Suppressor macrophage treated with lipopolysaccharide for 1 hour (primary cell): ENCODE results near the gene PRDX2.
"Not testable (repeated sequence)": the region's sequence is repeated elsewhere in the genome, so short reads cannot be mapped to it uniquely, and the experiment has no call there.

Source experiments
- DNase-seq, 3 donors: peaks; one replicate each; pipeline ENCODE4 v3.0.0-alpha.2; 2020 to 2022

PRDX2 gene

GRCh38 chr19:12825254-12826131, 23.9 kb upstream of the PRDX2 start:
- DNase-seq, result peak; percentile 52 to 68 (median 62)

DNA sequence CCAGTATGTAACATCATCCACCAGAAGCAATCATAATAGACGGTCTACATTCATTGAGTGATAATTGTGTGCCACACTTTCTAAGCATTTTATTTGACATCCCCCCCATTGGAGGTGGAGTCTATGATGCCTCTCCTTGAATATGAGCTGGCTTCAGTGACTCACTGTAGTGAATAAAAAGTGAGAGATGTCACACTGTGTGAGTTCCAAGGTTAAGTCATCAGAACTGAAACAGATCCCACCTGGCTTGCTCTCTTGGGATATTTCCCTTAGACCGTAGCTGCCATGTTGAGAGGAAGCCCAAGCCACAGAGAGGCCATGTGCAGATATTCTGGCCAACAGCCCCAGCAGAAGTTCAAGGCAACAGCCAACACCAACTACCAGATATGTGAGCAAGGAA, 20.2 kb upstream of the PRDX2 start:
- peak in 2 of 3 donors; percentile 45 to 51 for DNase-seq

- DNase-seq, result peak in 1 of 3 donors; percentile 2
Measured at GRCh38 chr19:12817810-12818209, 16.2 kb upstream of the PRDX2 start.

DNA sequence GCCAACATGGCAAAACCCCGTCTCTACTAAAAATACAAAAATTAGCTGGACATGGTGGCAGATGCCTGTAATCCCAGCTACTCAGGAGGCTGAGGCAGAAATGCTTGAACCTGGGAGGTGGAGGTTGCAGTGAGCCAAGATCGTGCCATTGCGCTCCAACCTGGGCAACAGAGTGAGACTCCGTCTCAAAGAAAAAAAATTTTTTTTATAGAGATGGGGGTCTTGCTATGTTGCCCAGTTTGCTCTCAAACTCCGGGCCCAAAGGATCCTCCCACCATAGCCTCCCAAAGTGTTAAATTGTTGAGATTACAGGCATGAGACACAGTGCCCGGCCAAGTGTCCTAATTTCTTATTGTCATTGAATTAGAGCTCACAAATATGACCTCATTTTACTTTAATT, 15.6 kb upstream of the PRDX2 start:
- not testable (repeated sequence) for DNase-seq

DNA sequence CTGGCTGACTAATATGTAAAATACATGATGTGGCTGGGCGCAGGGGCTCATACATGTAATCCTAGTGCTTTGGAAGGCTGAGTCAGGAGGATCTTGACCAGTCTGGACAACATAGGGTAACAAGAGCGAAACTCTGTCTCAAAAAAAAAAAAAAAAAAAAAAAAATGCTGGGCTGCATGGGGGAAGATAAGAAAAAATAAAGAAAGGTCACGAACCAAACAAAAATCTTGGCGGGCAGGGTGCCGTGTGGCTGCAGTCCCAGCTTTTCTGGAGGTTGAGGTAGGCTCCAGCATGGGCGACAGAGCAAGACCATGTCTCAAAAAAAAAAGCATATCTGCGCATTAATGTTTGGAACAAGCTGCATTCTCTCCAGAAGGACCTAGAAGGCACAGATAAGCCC, 13.5 kb upstream of the PRDX2 start:
- DNase-seq, result no peak

GRCh38 chr19:12806242-12807081, 4.9 kb upstream of the PRDX2 start, which contains the start of gene RNASEH2A:
Gene RNASEH2A (plus strand): TSS chr19:12806584. CDS start chr19:12806674, 90 bp downstream.
- DNase-seq, result peak; percentile 92 to 96 (median 95)

- DNase-seq, result peak in 1 of 3 donors; percentile 1
Measured at GRCh38 chr19:12804051-12804450, 2.5 kb upstream of the PRDX2 start.

- peak; percentile 27 to 41 (median 31) for DNase-seq
Measured at GRCh38 chr19:12802267-12803106, 887 bp upstream of the PRDX2 start.

DNA sequence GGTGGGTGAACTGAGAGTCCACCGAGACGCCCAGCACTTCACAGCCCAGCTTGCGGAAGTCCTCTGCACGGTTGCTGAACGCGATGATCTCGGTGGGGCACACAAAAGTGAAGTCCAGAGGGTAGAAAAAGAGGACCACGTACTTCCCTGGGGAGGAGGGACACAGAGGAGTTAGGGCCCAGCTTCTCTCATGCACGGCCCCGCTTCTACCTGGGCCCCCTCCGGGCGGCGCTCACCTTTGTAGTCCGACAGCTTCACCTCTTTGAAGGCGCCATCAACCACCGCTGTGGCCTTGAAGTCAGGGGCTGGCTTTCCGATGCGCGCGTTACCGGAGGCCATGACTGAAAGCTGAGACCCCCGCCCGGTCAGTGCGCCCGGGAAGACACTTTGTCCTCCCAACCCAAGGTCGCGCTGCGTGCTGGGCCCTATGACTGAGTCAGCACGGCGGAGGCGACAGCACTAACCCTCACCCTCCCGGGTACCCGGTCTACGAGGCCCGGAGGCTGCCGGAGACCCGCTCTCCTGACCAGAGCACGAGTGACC, 606 bp downstream of the PRDX2 start:
- DNase-seq, result peak in 2 of 3 donors; percentile 13 to 17

DNA sequence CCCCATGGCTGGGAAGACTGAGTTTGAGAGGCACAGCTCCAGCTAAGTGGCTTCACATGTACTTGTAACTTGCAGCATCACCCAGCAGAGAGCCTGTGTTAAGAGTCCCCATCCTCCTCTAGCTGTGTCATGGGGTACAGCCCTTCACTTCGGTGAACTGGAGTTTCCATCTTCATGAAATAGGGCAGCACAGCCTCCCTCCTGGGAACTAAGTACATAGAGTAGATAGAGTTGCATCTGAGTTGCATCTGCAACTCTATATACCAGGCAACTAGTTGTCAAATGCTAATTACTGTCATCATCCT, 1.2 kb downstream of the PRDX2 start:
- DNase-seq, result peak; percentile 64 to 71 (median 69)

DNA sequence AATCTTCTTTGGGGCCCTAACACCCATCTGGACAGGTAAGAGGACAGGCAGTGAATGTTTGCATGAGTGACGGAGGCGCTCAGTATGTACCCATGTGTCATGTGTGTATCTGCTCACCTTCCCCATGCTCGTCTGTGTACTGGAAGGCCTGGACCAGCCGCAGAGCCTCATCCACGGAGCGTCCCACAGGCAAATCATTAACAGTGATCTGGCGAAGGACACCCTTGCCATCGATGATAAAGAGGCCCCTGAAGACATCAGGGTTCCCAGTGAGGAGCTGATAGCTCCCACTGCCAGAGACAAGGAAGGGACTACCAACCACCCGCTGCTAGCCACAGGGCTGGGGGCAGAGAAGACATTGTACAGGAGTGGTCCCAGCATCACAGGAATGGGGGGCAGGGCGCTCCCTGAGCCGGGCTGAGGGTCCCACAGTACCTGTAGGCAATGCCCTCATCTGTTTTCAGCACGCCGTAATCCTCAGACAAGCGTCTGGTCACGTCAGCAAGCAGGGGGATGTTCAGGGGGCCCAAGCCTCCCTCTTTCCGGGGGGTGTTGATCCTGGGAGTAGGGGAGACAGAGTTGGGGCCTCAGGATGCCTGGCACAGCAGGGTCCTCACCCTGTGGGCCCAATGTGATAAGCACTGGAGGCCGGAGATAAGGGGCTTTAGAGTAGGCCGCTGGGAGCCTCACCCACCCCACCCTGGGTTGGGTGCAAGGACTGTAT, 1.7 kb downstream of the PRDX2 start:
- peak in 1 of 3 donors; percentile 13 for DNase-seq

DNA sequence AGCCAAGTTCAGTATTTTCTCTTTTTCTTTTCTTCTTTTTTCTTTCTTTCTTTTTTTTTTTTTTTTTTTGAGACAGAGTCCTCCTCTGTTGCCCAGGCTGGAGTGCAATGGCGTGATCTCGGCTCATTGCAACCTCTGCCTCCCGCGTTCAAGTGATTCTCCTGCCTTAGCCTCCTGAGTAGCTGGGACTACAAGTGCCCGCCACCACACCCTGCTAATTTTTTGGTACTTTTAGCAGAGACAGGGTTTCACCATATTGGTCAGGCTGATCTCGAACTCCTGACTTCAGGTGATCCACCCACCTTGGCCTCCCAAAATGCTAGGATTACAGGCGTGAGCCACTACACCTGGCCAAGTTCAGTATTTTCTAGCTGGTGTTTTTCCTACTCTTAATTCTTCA, 4.0 kb downstream of the PRDX2 start:
- not testable (repeated sequence) for DNase-seq

- no peak for DNase-seq
Measured at GRCh38 chr19:12797141-12797587, 4.4 kb downstream of the PRDX2 start.

DNA sequence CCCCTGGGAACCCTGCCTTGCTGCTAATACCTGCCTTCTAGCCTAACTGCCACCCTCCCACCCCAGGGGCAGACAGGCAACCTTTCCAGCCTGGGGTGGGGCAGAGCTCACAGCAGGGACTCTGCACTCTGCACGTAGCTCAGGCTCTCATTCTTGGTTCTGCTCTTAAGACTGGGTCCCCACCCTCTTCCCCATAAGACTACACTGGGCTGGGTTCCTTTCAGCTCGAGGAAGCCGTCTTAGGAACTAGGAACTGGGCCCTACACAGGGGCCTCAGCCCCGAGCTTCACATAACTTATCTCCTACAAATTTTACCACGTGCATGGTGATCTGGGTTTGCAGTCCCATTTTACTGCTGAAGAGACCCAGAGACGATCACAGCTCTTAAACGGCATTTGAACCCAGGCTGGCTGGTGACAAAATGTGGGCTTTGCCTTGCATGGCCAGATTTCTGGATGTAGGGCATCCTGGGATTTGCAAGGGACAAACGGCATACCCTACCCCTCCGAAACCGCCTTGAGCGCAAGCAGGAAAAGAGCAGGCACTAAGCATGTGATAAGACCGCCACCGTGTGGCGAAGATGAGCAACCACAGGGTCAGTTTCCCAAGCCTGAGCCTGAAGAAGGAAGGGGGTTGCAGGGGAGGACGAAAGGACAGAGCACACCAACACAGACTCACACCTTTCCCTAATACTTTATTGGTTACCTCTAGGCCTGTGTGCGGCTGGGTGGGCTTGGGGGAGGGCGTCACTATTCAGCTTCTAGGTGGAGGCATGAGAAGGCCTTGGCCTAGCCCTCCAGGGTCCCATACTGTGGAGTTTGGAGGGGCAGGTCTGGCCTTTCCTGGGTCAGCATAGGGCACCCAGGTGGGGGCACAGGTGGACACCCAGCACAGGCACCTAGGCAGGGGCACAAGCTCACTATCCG, 5.2 kb downstream of the PRDX2 start:
- peak; percentile 88 to 90 (median 89) for DNase-seq

DNA sequence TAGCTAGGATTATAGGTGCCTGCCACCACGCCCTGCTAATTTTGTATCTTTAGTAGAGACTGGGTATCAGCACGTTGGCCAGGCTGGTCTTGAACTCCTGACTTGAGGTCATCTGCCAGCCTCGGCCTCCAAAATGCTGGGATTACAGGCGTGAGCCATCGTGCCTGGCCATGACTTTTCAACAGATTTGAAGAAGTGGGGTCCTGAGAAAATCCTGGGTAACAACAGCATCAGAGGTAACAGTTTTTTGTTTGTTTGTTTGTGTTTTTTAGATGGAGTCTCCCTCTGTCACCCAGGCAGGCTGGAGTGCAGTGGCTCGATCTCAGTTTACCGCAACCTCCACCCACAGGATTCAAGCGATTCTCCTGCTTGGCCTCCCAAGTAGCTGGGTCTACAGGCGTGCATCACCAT, 6.6 kb downstream of the PRDX2 start:
- DNase-seq, result no peak

- peak in 2 of 3 donors; percentile 27 to 34 for DNase-seq
Measured at GRCh38 chr19:12794196-12794941, 7.2 kb downstream of the PRDX2 start.

GRCh38 chr19:12793290-12794195, 8.1 kb downstream of the PRDX2 start:
- DNase-seq, result peak; percentile 98 to 99 (median 98)

- no peak for DNase-seq
Measured at GRCh38 chr19:12792853-12793289, 8.7 kb downstream of the PRDX2 start.
